C4-2B (cell line): ENCODE results near the gene GPN2.
"Not testable (repeated sequence)": the region's sequence is repeated elsewhere in the genome, so short reads cannot be mapped to it uniquely, and the experiment has no call there.

Experiments used
- CTCF ChIP-seq: fragments of 450-650 bp; conservative IDR thresholded peaks from 2 replicates; pipeline ENCODE4 v1.5.1; 2017; ENCODE audit warnings: mild to moderate bottlenecking
- ZFX ChIP-seq: fragments of 450-650 bp; IDR thresholded peaks from 2 replicates; pipeline ENCODE4 v1.6.1; 2017

GRCh38 chr1:26847826-26848225 is 42.3 kb downstream of the GPN2 start:
- TF ChIP-seq CTCF, ZFX: not testable (repeated sequence)
